GM19099 (cell line): Measurements from ENCODE around the gene FRRS1L.

Source experiments
- POLR2A ChIP-seq: IDR thresholded peaks from 3 replicates; pipeline ENCODE4 v1.6.1; 2011; ENCODE audit warnings: low read depth; ENCODE audit not compliant: insufficient read length; ENCODE audit errors: extremely low read depth

Gene FRRS1L, protein sequence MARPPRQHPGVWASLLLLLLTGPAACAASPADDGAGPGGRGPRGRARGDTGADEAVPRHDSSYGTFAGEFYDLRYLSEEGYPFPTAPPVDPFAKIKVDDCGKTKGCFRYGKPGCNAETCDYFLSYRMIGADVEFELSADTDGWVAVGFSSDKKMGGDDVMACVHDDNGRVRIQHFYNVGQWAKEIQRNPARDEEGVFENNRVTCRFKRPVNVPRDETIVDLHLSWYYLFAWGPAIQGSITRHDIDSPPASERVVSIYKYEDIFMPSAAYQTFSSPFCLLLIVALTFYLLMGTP

DNA sequence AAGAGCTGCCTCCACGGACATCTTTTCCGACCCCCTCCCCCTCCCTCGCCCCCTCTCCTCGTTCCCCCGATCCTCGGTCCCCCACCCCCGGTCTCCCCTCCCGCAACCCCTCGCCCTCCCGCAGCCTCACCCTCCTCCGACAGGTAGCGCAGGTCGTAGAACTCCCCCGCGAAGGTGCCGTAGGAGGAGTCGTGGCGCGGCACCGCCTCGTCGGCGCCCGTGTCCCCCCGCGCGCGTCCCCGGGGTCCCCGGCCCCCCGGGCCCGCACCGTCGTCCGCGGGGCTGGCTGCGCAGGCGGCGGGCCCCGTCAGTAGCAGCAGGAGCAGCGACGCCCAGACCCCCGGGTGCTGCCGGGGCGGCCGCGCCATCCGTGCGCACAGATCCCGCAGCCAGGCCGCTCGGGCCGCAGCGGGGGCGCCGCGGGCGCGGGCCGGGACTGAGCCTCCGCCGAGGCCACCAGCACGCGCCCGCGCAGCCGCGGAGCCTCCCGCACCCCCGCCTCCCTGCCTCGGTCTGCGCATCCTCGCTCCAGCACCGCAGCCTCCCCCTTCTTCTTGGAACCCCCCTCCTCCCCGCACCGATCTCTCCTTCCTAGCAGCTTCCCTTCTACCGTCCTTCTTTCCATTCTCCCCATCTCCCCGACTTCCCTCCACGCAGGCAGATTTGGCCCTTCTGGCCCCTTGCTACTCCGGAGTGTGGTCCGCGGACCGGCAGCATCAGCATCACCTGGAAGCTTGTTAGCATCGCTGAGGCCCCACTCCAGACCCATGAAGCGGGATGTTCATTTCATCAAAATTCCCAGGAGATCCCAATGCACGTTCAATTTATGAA lies at the start of gene FRRS1L:
Gene FRRS1L (minus strand): TSS at position 479 of the 831 bp plus-strand sequence. CDS start 111 bp downstream, at position 368.
- no peak for TF ChIP-seq POLR2A

DNA sequence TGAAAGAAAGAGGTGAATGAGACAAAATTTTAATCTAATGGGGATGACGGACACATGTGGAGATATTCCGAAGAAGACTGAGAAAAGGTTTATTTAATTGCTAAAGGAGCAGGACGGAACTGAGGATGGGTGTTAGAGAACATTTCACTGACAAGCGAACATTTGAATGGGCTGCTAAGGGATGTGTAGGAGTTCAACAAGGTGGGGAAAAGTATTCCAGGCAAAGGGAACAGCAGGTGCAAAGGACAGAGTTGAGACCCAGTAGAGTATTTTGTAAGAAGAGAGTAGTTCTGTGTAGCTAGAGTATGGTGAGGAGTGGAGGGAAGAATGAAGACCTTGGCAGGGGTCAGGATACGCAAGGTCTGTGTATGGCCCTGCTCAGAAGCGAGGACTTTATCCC lies 47.4 kb upstream of the FRRS1L start:
- no peak for TF ChIP-seq POLR2A

DNA sequence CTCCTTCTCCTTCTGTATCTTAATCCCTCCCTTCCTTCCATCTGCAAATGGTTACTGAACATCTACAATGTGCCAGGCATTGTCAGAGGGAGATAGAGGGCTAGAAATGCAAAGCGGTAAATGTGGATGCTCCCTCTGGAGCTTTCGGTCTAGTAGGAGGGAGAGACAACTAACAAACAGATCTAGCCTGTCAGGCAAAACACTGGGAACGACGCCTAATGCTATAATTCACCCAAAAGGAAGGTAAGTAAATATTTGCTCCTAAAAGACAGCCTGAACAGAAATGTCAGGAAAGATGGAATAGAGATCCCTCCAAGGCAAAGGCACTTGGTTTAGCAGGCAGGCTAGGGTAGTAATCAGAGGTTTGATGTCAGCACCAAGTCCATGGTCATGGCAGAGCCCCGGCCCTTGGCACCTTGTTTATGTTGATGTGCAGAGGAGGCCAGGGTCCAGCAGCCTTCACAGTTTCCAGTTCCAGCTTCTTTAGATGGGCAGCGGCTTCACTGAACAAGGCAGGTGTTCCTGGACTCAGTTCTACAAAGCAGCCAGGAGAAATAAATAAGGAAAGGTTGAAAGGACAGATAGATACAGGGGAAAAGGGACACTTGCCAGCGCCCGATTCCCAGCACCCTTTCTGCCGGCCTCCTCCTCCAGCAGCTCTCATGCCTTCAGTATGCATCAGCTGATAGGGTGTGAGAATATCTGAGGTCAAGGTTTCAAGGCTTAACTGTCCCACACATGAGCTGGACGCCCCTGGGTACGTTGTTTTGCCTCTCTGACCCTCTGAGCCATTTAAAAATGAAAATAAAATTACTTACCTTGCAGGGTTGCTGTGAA lies 46.5 kb upstream of the FRRS1L start:
- TF ChIP-seq POLR2A = no peak

DNA sequence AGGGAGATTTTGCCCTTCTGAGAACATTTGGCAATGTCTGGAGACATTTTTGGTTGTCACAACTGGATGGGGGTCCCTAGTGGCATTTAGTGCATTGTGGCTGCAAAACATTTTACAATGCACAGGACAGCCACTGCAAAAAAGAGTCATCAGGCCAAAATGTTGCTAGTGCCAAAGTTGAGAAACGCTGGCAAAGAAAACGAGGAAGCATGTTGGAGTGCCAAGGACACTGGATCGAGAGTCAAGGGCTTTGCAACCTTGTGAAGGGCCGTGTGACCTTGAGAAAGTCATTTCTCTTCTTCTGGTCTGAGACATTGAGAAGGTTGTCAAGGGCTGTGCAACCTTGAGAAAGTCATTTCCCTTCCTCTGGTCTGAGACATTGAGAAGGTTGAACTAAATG lies 45.7 kb upstream of the FRRS1L start:
- no peak for TF ChIP-seq POLR2A

DNA sequence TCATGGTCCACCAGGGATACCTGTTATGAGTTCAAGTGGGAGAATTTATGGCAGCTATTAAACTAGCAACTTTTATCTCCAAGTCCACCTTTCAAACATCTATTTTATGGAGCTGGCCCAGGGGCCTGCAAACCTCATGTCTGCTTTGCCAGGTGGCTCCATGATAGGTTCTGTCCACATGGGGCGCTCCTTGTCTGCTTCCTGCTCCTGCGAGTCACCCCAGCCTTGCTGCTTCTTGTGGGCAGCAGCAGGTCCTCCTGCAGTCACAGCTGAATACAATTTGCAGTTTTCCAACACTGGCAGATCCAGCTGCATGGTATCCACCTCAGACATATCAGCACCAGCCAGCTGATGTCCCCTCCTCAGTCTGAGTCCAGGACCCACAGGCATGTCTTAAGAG lies 39.6 kb upstream of the FRRS1L start:
- no peak for TF ChIP-seq POLR2A

DNA sequence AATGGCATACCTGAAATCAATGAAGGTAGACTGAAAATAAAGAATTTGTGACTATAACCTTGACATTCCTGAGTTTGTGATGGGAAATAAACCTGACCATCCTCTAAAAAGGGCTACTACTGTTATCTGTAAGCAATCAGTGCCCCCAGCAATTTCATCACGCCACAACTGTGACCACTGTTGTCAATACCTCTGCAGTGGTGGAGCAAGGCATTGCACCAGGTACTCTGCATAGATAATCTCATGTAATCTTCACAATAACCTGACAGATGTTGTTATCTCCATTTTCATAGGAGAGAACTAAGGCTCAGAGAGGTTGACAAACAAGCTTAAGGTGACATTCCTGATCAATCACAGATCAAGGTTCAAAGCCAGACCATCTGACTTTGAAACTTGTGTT lies 38.5 kb upstream of the FRRS1L start:
- TF ChIP-seq POLR2A = no peak

DNA sequence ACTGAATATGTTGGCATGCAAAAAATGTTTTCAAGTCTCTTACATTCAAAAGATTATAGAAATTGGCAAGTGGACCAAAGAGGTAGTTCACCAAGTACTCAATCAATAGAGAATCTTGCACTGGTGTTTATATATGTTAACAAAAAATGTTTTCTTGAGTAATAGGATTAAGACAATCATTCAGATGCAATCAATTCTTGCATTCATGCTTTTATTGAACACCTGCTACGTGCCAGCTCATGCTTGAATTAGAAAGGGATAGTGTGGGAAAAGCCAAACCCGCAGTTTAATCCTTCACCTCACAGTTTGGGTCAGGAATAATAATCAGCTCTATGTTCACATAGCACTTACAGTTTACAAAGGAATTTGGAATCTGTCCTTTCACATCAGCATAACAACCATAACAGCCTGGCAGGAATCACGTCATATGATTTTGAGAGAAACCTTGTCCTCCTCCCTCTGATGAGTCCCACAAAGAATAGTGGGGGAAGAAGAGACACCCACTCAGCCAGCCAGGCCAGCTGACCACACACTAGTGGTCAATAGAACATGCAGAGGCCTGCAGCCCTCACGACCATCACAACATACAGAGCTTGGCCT lies 36.8 kb upstream of the FRRS1L start:
- no peak for TF ChIP-seq POLR2A

DNA sequence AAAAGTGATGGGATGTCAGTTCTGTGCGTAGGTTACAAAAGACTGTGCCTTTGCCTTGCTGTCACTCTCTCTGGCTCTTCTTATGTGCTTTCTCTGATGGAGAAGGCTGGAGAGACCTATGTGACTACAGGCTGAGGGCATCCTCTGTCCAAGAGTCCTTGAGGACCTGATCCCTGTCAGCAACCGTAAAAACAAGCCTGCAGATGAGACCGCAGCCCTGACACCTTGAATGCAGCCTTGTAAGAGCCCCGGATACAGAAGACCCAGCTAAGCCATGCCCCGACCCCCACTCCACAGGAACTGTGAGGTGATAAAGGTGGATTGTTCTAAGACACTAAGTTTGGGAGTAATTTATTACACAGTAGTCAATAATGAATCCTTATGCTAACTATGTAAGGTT lies 32.6 kb upstream of the FRRS1L start:
- no peak for TF ChIP-seq POLR2A

DNA sequence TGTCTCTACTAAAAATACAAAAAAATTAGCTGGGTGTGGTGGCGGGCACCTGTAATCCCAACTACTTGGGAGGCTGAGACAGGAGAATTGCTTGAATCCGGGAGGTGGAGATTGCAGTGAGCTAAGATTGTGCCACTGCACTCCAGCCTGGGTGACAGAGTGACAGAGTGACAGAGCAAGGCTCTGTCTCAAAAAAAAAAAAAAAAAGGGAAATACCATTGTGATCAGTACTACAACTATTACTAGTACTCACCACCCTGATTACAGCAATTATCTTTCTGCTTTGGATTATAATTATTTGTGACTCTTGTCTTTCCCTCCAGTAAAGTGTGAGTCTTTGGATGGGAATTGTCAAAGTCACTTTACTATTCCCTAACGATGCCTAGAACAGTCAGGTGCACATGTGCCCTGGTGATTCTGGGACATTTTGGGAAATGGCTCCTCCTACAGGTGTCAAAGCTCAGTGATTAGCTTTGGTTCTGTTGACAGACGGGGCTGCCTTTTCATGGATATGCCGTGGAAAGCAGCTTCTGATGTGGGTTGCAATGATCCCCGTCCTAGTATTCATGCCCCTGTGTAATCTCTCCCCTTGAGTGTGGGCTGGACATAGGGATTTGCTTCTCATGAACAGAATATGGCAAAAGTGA lies 31.8 kb upstream of the FRRS1L start:
- TF ChIP-seq POLR2A = no peak

DNA sequence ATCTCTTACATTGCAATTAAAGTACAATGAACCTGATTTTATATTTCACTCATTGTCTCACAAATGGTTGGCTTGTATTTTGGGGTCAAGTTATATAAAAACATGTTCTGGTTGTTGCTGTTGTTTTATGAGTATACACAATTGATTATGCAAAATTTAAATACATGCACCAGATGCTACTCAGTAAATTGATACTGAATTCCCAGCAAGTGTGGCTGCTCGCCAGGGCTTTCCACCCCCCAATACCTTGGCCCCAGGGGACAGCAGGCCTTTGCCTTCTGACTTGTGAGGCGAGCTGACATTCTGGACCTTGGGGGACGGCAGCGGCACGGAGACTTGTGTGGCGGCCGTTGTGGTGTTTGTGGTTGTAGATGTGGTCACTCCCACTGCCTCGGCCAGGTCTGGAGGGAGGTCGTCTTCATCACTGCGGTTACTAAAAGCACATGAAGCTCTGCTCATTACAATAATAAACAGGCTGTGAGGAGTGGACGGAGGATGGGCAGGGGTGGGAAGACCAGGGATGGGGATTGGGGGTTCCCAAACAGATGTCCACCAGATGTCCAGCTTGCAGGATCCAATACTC lies 27.0 kb upstream of the FRRS1L start:
- TF ChIP-seq POLR2A = no peak

DNA sequence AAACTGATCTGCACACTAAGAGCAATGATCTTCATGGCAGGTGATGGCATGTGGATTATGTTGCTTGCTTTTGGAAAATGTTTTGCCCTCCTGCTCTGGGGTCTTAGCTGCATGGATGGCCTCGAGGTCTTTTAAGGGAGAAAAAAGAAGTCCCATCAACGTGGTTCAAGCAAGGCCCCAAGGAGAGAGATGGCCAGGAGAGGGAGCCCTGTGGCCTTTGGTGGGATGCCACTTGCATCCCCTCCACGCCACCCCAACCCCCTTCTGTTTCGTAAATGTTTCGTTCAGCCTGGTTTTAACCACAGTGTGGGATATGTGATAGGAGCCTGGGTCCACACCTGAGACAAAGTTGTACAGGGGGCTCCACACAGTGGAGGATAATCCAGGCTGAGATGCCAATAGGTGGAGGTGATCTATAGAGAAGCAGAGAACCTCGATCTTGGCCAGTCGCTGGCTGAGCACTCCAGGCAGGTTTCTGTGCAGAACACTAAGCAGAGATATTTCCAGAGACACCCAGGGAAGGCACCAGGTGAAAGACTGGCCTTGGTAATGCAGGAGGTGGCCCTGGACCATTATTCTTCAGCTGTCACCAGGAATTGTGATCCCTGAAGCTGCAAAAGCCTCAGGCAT lies 25.8 kb upstream of the FRRS1L start:
- no peak for TF ChIP-seq POLR2A

DNA sequence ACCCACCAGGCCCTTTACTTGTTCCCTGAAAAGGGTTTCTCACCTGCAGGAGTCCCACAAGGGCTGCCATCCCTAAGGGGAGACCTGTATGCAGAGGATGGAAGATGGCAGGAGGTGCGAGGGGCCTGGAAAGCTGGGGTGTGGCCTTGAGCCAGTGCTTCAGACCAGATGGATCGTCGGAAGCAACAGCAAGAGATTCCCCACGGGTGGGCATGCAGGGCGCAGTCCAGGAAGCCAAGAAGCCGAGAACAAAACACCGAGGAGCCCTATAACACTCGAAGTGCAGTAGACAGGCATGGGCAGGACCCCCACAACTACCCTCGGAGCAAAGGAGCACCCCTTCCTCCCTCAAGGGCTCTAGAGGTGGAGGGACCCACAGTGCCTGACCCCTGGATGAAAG lies 24.7 kb upstream of the FRRS1L start:
- no peak for TF ChIP-seq POLR2A

DNA sequence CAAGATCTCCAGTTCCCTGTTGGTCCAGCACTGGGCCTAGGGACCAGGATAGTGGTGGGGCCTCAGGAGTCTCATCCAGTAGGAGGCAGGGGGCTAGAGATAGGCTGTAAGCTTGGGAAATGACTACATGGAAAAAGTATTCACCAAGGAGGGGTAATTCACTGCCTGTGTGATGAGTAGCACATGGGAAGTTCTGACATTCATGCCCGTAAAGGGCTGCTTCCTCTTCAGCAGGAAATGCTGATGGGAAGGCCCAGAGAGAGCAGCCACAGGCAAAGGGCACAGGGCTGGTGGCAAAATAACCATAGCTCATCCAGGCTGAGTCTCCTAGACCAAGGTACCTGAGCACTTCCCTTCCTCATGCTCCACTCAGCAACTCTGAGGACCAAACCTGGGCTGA lies 23.1 kb upstream of the FRRS1L start:
- TF ChIP-seq POLR2A = no peak
